ENCODE results near the gene GRAMD4.

Gene GRAMD4

GRCh38 chr22:46661221-46661851, 41.1 kb downstream of the GRAMD4 start:
- in situ Hi-C loops (cut with MboI; ENCODE audit: low pct_unique_long_range_greater_than_20kb, low sequenced_read_pairs, unreplicated experiment) = no loop called here
- no peak for TF ChIP-seq CTCF (IDR thresholded peaks at IDR 0.05; ENCODE audit: extremely low read depth, insufficient read depth, missing control alignments)
- no peak for DNase-seq (ENCODE audit: low spot score)

DNA sequence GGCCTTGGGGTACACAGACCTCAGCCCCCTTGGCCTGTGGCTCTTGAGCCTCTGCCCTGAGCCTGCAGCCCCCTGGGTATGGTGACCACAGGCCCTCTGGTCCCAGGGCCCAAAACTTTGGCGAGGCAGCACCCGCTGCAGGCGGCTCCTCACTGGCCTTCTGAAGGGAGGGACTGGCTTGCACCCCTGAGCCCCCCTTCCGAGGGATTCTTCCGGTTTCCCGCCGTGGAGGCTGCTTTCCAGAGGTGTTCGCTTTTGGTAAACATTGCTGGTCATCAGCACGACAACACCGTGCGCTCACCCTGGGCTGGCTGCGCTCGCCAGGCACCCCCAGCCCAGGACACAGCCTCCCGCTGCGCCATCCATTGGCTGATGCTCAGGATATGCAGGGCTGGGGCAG, 42.0 kb downstream of the GRAMD4 start:
- DNase-seq (ENCODE audit: low spot score) = no peak
- TF ChIP-seq CTCF (IDR thresholded peaks at IDR 0.05; ENCODE audit: extremely low read depth, insufficient read depth, missing control alignments) = no peak
- in situ Hi-C loops (cut with MboI; ENCODE audit: low pct_unique_long_range_greater_than_20kb, low sequenced_read_pairs, unreplicated experiment) = no loop called here

- no peak for TF ChIP-seq CTCF (IDR thresholded peaks at IDR 0.05; ENCODE audit: extremely low read depth, insufficient read depth, missing control alignments)
- DNase-seq (ENCODE audit: low spot score) = no peak
- in situ Hi-C loops (cut with MboI; ENCODE audit: low pct_unique_long_range_greater_than_20kb, low sequenced_read_pairs, unreplicated experiment) = no loop called here
These were observed 42.8 kb downstream of the GRAMD4 start for GRCh38 chr22:46663001-46663400.

GRCh38 chr22:46663436-46664100, 43.4 kb downstream of the GRAMD4 start:
- DNase-seq (ENCODE audit: low spot score) = no peak
- in situ Hi-C loops (cut with MboI; ENCODE audit: low pct_unique_long_range_greater_than_20kb, low sequenced_read_pairs, unreplicated experiment) = no loop called here
- TF ChIP-seq CTCF (IDR thresholded peaks at IDR 0.05; ENCODE audit: extremely low read depth, insufficient read depth, missing control alignments) = no peak

- no peak for TF ChIP-seq CTCF (IDR thresholded peaks at IDR 0.05; ENCODE audit: extremely low read depth, insufficient read depth, missing control alignments)
- in situ Hi-C loops (cut with MboI; ENCODE audit: low pct_unique_long_range_greater_than_20kb, low sequenced_read_pairs, unreplicated experiment) = no loop called here
- DNase-seq (ENCODE audit: low spot score) = no peak
These were observed 44.2 kb downstream of the GRAMD4 start for GRCh38 chr22:46664301-46664855.

GRCh38 chr22:46665151-46665695, 45.0 kb downstream of the GRAMD4 start:
- in situ Hi-C loops (cut with MboI; ENCODE audit: low pct_unique_long_range_greater_than_20kb, low sequenced_read_pairs, unreplicated experiment) = no loop called here
- no peak for TF ChIP-seq CTCF (IDR thresholded peaks at IDR 0.05; ENCODE audit: extremely low read depth, insufficient read depth, missing control alignments)
- DNase-seq (ENCODE audit: low spot score) = no peak

All from GM13977 (cell line).